Measurements from ENCODE around the gene CENPE.
A peak's percentile ranks its signal among the peaks of the same experiment; 100 is the strongest.

Gene CENPE

DNA sequence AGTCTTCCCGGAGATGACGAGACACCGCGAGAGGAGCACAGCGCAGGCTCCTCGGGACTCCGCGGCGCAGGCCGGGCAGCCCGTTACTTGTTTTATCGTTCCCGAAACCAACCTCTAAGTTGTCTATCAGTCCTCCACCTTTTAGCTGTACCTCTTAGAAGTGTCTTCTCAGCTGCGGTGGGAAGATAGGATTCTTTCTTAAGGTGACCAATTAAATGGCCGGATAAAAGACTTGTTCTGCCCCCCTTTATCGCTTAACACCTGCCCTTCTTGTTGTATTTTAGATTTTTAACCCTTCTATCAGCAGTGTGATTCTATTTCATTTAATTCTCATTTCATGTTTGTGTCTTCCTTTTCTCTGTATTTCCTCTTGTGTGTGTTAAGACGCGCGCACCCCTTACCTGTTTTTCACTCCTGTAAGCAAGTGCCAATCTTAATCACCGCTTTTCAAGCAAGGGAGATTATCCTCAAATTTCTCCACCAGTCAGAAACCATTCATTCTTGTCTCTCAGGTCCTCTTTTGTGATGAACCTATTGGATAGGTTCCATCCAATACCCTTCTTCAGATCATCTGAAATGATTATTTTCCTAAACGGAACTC, 121.3 kb downstream of the CENPE start, which contains the start of gene SLC9B2:
TSS of gene SLC9B2 (minus strand) at position 15 of the 601 bp plus-strand sequence. CDS start 9,211 bp downstream, outside the sequence.
- Mint-ChIP-seq H3K9me3 (peaks cover 4% of the 10 kb centered on the region), H3K36me3 (ENCODE audit: low read depth) (peaks cover 53% of the 10 kb centered on the region), H3K27me3 (ENCODE audit: low read depth, poor library complexity) (peaks cover 4% of the 10 kb centered on the region), H3K27ac (peak within 1 kb of the TSS; percentile 58), H3K4me1 (peaks cover 16% of the 10 kb centered on the region), H3K4me3 (peak within 1 kb of the TSS; percentile 94)
- TF ChIP-seq, protein P1, sequence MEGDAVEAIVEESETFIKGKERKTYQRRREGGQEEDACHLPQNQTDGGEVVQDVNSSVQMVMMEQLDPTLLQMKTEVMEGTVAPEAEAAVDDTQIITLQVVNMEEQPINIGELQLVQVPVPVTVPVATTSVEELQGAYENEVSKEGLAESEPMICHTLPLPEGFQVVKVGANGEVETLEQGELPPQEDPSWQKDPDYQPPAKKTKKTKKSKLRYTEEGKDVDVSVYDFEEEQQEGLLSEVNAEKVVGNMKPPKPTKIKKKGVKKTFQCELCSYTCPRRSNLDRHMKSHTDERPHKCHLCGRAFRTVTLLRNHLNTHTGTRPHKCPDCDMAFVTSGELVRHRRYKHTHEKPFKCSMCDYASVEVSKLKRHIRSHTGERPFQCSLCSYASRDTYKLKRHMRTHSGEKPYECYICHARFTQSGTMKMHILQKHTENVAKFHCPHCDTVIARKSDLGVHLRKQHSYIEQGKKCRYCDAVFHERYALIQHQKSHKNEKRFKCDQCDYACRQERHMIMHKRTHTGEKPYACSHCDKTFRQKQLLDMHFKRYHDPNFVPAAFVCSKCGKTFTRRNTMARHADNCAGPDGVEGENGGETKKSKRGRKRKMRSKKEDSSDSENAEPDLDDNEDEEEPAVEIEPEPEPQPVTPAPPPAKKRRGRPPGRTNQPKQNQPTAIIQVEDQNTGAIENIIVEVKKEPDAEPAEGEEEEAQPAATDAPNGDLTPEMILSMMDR (IDR thresholded peaks at IDR 0.05): no peak
- no peak for DNase-seq

DNA sequence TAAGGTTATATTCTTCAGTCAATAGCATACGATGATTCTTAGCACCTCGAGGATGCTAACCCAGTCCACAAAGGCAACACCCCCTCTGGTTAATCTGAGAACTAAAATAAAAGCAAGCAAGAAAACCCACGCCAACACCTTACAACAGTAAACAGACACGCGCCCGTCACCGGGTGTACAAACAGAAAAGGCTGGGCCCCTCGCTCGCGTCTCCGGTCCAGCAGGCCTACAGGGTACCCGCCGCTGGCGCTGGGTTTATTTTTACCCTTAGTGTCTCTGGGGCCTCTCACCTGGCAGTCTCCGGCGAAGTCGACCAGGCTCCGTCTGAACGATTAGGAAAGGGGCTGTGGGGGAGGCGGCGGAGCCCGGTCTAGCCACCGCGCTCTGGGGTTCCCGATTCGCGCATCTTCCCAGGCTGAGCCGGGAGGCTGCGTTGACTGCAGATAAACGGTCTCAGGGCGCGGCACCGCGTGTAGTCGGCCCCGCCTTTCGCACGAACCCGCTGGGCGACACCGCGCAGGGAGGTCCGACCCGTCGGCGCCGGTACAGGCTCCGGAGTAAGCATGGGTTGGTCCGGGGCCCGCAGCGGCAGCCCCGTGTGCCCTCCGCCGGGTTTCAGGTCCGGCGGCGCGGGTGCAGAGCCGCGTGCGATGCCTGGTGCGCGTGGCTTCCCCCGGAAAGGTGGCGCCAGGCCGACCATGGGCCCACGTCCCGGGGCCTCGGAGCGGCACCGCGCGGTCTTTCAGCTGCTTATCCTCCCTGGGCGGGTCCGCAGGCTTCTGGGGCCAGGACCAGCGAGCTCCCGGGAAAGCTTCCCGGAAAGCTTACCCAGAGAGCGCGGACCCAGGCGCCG, 122.0 kb downstream of the CENPE start:
- Mint-ChIP-seq H3K27me3 (ENCODE audit: low read depth, poor library complexity) (peaks cover 4% of the 10 kb centered on the region), H3K9me3 (peaks cover 4% of the 10 kb centered on the region), H3K36me3 (ENCODE audit: low read depth) (peaks cover 46% of the 10 kb centered on the region), H3K27ac (peak overlapping the region; percentile 58), H3K4me1 (peaks cover 16% of the 10 kb centered on the region), H3K4me3 (peak overlapping the region; percentile 94)
- peak; percentile 71 for DNase-seq
- TF ChIP-seq, protein P1 (IDR thresholded peaks at IDR 0.05): no peak

DNA sequence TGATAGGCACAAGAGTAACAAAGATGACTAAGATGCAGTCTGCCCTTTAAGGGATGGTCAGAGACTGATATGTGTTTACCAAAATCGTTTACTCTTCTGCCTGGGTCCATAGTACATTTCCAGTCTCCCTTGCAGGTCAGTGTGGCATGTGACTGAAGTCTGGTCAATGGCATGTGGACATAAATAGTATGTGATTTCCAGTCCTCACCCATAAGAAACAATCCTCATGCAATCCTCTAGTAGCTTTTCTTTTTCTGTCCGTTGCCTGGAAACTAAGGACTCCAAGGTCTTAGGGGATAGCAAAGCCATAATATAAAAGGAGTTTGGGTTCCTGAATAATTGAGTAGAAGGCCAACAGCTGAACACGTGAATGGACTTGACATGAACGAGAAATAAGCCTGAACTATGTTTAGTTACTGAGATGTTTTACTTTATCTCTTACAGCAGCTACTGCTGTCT, 122.7 kb downstream of the CENPE start:
- H3K9me3 Mint-ChIP-seq: peaks cover 4% of the 10 kb centered on the region
- TF ChIP-seq, protein P1 (IDR thresholded peaks at IDR 0.05): no peak
- H3K4me3 Mint-ChIP-seq: peak overlapping the region; percentile 94
- DNase-seq: no peak
- peaks cover 20% of the 10 kb centered on the region for H3K4me1 Mint-ChIP-seq
- peaks cover 45% of the 10 kb centered on the region for H3K36me3 Mint-ChIP-seq (ENCODE audit: low read depth)
- peak overlapping the region; percentile 58 for H3K27ac Mint-ChIP-seq
- H3K27me3 Mint-ChIP-seq (ENCODE audit: low read depth, poor library complexity): peaks cover 4% of the 10 kb centered on the region

DNA sequence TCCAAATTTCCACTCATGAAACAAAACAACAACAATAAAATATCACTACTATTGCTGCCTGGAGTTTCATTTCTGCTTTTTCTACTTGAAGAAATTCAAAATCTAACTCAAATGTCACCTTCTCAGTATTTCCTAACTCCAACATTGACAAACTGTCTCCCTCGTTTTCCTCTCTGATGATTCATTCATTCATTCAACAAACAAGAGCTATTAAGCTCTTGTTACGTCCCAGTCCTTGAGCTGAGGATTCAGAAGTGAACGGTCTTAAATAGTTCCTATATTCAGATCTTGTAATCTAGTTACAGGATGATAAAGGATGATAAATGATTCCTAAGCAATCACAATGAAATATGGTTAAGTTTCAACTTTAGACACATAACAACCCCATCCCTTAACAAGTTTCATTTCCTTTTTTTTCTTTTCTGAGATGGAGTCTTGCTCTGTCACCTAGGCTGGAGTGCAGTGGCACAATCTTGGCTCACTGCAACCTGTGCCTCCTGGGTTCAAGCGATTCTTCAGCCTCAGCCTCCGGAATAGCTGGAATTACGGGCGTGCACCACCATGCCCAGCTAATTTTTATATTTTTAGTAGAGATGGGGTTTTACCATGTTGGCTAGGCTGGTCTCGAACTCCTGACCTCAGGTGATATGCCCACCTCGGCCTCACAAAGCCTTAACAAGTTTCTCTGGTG, 123.3 kb downstream of the CENPE start:
- Mint-ChIP-seq H3K4me3 (peak overlapping the region; percentile 94), H3K36me3 (ENCODE audit: low read depth) (peaks cover 42% of the 10 kb centered on the region), H3K27ac (no peak overlapping the region), H3K27me3 (ENCODE audit: low read depth, poor library complexity) (peaks cover 4% of the 10 kb centered on the region), H3K4me1 (peaks cover 20% of the 10 kb centered on the region), H3K9me3 (peaks cover 4% of the 10 kb centered on the region)
- TF ChIP-seq, protein P1 (IDR thresholded peaks at IDR 0.05): no peak
- no peak for DNase-seq

DNA sequence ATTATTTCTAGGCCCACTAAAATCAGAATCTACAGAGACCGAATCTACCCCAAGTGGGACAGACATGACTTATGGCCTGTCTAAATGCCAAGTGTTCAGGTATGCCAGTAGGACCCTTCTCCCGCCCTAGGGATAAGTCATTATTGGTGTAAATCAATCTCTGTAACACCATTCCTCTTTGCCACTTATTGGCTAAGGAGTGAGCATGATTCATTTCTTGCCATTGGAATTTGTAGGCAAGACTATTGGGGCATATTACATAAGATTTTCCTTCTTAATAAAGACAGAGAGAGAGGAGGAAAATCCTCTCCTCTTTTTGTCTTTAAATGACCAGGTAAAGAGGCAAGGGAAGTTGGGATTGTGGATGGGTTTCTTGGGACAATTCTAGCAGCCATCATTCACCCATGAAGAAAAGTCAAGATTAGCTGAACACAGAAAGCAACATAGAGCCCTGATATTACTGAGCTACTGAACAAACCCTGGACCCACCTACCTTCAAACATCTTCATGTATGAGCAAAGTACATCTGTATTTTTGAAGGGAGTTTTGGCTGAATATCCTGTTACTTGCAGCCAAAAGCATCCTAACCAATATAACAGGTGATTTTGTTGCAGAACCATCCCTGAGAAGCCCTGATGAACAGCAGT, 124.2 kb downstream of the CENPE start:
- DNase-seq: no peak
- H3K9me3 Mint-ChIP-seq: peaks cover 4% of the 10 kb centered on the region
- H3K36me3 Mint-ChIP-seq (ENCODE audit: low read depth): peaks cover 35% of the 10 kb centered on the region
- TF ChIP-seq, protein P1 (IDR thresholded peaks at IDR 0.05): no peak
- H3K27me3 Mint-ChIP-seq (ENCODE audit: low read depth, poor library complexity): peaks cover 4% of the 10 kb centered on the region
- no peak overlapping the region for H3K4me3 Mint-ChIP-seq
- peaks cover 20% of the 10 kb centered on the region for H3K4me1 Mint-ChIP-seq
- no peak overlapping the region for H3K27ac Mint-ChIP-seq

Measured in nephron progenitor cell (in vitro differentiated cells).